AG09309 (cell line): ENCODE data around the gene MORN1.

Experiments
- DNase-seq: peaks from one replicate; pipeline ENCODE4 v3.0.0-alpha.2; 2010; ENCODE audit warnings: low read depth
- H3K4me3 ChIP-seq: 2 replicates; pipeline ENCODE4 v1.5.1; 2011; ENCODE audit warnings: mild to moderate bottlenecking, low read depth, low read length, moderate library complexity; ENCODE audit not compliant: control insufficient read depth
- CTCF ChIP-seq: IDR thresholded peaks from 2 replicates; pipeline ENCODE4 v1.5.1; 2011; ENCODE audit warnings: mild to moderate bottlenecking, low read depth, low read length, inconsistent platforms; ENCODE audit not compliant: insufficient read depth, control insufficient read depth; ENCODE audit errors: missing control alignments

Gene MORN1

GRCh38 chr1:2286923-2287322 lies 104.4 kb downstream of the MORN1 start:
- no peak for DNase-seq

GRCh38 chr1:2284932-2285331 lies 106.4 kb downstream of the MORN1 start:
- no peak for TF ChIP-seq CTCF
- DNase-seq: no peak

More at GRCh38 chr1:2286923-2287322, 104.4 kb downstream of the MORN1 start:
- H3K4me3 ChIP-seq: no peak overlapping the region
- TF ChIP-seq CTCF: no peak

GRCh38 chr1:2283991-2284895 lies 107.1 kb downstream of the MORN1 start:
- H3K4me3 ChIP-seq: no peak overlapping the region
- DNase-seq: no peak
- TF ChIP-seq CTCF: no peak

More at GRCh38 chr1:2284932-2285331, 106.4 kb downstream of the MORN1 start:
- no peak overlapping the region for H3K4me3 ChIP-seq

GRCh38 chr1:2283371-2283990 lies 107.9 kb downstream of the MORN1 start:
- no peak overlapping the region for H3K4me3 ChIP-seq
- no peak for DNase-seq
- TF ChIP-seq CTCF: no peak

GRCh38 chr1:2282556-2283270 lies 108.6 kb downstream of the MORN1 start:
- TF ChIP-seq CTCF: no peak
- no peak overlapping the region for H3K4me3 ChIP-seq
- no peak for DNase-seq

GRCh38 chr1:2279817-2280216 lies 111.5 kb downstream of the MORN1 start:
- no peak overlapping the region for H3K4me3 ChIP-seq
- no peak for DNase-seq
- no peak for TF ChIP-seq CTCF
